Activated CD8-positive, alpha-beta memory T cell treated with anti-CD3 and anti-CD28 coated beads for 4 hours (primary cell): ENCODE measurements around the gene INSIG1.

Experiments used
- DNase-seq, 2 donors: peaks; one replicate each; pipeline ENCODE4 v3.0.0-alpha.2; 2020; ENCODE audit warnings: low read depth in 2 of 2

The INSIG1 gene

DNA sequence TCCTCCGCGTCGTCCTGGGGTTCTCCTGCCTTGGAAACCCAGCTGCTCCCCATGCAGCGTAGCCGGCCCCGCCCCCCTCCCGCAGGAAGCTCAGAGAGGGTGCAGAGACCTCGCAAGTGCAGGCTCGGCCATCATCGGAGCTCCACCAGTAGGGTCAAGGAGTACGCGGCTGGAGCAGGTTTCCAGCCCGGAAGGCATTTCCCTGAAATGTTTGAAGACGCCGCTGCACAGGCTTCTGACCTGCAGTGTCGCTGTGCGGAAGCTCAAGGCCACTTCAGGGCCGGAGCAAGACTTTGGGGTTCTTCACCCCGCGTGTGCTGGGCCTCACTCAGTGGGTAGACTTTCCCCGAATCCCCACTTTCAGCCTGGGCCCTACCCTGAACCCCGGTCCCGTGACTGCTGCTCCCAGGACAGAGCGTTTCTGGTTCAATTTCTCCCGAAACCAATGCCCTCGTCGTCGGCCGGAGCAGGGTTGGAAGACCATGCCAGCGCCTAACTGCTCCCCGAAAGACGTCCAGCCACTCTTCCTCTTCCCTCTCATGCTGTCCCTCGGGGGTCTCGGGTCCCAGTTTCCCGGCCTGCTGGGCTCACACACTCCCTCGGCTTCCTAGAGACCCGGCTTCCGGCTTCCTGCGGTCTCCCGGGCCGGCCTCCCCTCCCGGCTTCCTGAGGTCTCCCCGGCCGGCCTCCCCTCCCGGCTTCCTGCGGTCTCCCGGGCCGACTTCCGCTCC lies 52.1 kb downstream of the INSIG1 start:
- no peak for DNase-seq

- no peak for DNase-seq
Measured at GRCh38 chr7:155351120-155351870, 53.6 kb downstream of the INSIG1 start.

DNA sequence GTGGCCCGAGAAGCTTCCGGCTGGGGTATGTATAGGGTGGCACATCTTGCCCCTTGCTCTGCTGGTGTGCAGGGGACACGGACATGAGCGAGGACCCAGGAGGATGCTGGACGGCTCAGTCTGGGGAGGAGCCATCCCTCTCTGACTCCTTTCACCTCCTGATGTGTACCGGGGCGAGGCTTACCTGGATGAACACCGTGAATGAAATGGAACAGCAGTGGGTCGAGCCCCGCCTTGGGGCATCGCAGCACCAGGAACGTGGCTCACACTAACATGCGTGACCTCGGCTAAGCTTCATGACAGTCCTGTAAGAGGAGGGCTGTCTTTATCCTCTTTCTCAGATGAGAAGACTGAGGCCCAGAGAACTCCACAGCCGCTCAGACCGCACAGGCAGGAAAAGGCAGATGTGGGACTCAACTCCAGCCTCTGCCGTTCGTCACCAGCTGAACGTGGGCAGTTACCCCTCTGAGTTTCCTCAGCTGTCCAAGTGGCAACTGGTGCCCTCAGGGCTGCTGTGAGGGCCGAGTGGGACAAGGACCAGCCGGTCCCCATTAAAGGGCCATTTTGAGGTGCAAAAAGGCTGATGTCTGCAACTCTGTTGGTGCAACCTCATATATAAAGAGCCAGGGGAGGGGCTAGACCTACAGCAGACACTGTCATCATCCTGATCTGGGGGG lies 54.5 kb downstream of the INSIG1 start:
- DNase-seq, result no peak

GRCh38 chr7:155352753-155353115 lies 55.1 kb downstream of the INSIG1 start:
- no peak for DNase-seq

DNA sequence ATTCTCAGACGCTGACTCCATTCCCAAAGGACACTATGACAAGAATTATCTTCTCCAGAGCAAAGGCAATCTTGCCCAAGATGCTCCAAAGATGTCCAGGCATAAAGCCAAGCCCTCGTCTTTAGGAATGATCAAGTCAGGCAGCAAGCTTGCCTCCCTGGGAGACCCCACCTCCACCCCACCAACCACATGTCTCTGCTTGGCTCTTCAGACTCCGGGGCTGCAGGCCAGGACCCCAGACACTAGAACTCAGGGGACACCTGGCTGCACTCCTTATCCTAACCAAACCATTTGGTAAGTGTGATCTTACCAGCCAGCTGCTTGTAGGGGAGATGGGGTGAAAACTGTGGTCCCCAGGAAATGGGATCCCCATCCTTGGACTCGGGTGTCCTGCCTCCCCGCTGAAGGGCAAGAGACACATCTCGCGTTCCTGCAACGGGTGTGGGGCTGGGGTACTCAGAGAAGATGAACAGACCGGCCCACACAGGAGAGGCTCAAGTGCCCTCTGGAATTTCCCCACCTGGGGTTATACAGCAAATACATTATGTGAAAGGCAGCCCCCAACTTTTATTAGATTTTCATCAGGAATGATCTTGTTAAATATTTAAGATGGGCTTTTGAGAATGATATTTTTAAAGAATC lies 55.7 kb downstream of the INSIG1 start:
- no peak for DNase-seq

DNA sequence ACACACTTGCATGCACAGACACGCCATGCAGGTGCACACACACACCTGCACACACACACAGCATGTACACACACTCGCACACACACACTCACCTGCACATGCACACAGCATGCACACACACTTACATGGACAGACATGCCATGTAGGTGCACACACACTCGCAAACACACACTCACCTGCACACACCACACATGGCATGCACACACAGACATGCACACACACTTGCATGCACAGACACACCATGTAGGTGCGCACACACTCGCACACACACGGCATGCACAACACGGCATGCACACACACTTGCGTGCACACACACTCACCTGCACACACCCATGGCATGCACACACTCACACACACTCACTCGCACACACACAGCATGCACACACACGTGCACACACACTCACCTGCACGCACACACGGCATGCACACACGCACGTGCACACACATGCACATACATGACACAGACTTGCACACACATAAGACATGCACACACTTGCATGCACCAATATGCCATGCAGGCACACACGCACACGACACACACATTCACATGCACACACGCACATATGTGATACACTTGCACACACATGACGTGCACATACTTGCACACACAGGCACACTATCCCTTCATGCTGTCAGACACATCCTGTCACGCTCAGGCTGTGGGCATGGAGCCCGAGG lies 56.8 kb downstream of the INSIG1 start:
- no peak for DNase-seq

DNA sequence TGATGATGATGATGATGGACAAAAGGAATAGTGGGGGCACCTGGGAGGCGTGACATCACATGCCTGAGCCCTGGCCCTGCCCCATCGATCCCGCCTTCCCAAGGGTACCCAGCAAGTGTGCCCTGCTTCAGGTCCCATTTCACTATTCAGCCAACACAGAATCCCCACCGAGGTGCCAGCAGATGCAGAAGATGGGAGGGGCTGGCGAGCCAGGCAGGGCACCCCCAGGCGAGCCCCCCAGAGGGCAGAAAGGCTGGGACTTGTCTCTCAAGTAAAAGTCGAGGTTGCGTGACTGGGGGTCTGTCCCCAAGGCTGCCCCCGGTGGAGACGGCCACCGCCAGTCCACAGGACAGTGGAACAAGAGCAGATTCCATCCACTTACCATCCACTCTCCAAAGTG lies 57.5 kb downstream of the INSIG1 start:
- DNase-seq, result no peak

- no peak for DNase-seq
Measured at GRCh38 chr7:155355745-155356144, 58.1 kb downstream of the INSIG1 start.

GRCh38 chr7:155356323-155357105 lies 58.8 kb downstream of the INSIG1 start:
- no peak for DNase-seq

- DNase-seq, result no peak
Measured at GRCh38 chr7:155357573-155358041, 59.9 kb downstream of the INSIG1 start.

GRCh38 chr7:155358066-155358947 lies 60.6 kb downstream of the INSIG1 start:
- no peak for DNase-seq

GRCh38 chr7:155358948-155359712 lies 61.5 kb downstream of the INSIG1 start:
- no peak for DNase-seq
